ENCODE data around the gene RPS3. TPM values are rescaled to one million over a fixed set of nuclear protein-coding genes. Genes with fewer than 3 reads are reported as not detected.

RPS3 gene
- total and polyA plus RNA-seq, 2 of the 13 experiments (the other 11 are each of a cell fraction or from before 2014, with no cell fraction given) = 2,143 to 3,616 TPM

GRCh38 chr11:75351791-75352587 lies 47.3 kb upstream of the RPS3 start (continued):
- TF ChIP-seq SOX13 (IDR thresholded peaks at IDR 0.05) (no peak), SOX13 (CRISPR knock-in tag; conservative IDR thresholded peaks at IDR 0.05 in 1 of 2, IDR thresholded peaks at IDR 0.05 in 1 of 2) (peak in 1 of 2 experiments; percentile 64; a peak in 2 of 4 replicates), ARNTL (CRISPR knock-in tag; IDR thresholded peaks at IDR 0.05) (peak; percentile 79; the same call in 1 of the 2 replicates), AHR (CRISPR knock-in tag; IDR thresholded peaks at IDR 0.05) (peak; percentile 24; the same call in 1 of the 2 replicates), ZNF878 (CRISPR knock-in tag; IDR thresholded peaks at IDR 0.05) (no peak), ZFP82 (CRISPR knock-in tag; IDR thresholded peaks at IDR 0.05; ENCODE audit: borderline replicate concordance) (0 out of 2 replicates have a peak, but pooled peaks have one; percentile 34), SP1 (IDR thresholded peaks at IDR 0.05) (no peak), SP1 (CRISPR knock-in tag; IDR thresholded peaks at IDR 0.05) (peak; percentile 22; the same call in 1 of the 2 replicates), REXO4 (CRISPR knock-in tag; IDR thresholded peaks at IDR 0.05; ENCODE audit: borderline replicate concordance) (no peak), MTERF4 (CRISPR knock-in tag; IDR thresholded peaks at IDR 0.05) (no peak), PBX2 (CRISPR knock-in tag; IDR thresholded peaks at IDR 0.05) (no peak), GABPA (IDR thresholded peaks at IDR 0.05; ENCODE audit: low read depth, low read length) (no peak), GABPA (CRISPR knock-in tag; IDR thresholded peaks at IDR 0.05; ENCODE audit: low read depth) (peak; percentile 72), ETV5 (CRISPR knock-in tag; IDR thresholded peaks at IDR 0.05; ENCODE audit: borderline replicate concordance) (peak; percentile 89), MAX (IDR thresholded peaks at IDR 0.05) (peak; percentile 60), RFXANK (CRISPR knock-in tag; IDR thresholded peaks at IDR 0.05) (no peak), MEF2D (CRISPR knock-in tag; IDR thresholded peaks at IDR 0.05) (peak; percentile 82), ZNF326 (CRISPR knock-in tag; IDR thresholded peaks at IDR 0.05; ENCODE audit: borderline replicate concordance) (no peak), CBFB (CRISPR knock-in tag; IDR thresholded peaks at IDR 0.05) (0 out of 2 replicates have a peak, but pooled peaks have one; percentile 48), ZNF660 (CRISPR knock-in tag; IDR thresholded peaks at IDR 0.05; ENCODE audit: borderline replicate concordance, low read depth) (no peak), ZNF143 (CRISPR knock-in tag; IDR thresholded peaks at IDR 0.05) (no peak), SOX6 (IDR thresholded peaks at IDR 0.05) (no peak), SOX6 (CRISPR knock-in tag; IDR thresholded peaks at IDR 0.05) (peak; percentile 87), ZFP37 (CRISPR knock-in tag; IDR thresholded peaks at IDR 0.05; ENCODE audit: borderline replicate concordance) (no peak; the same call in 1 of the 2 replicates), MEIS1 (CRISPR knock-in tag; IDR thresholded peaks at IDR 0.05; ENCODE audit: borderline replicate concordance) (0 out of 2 replicates have a peak, but pooled peaks have one; percentile 53), ZNF296 (CRISPR knock-in tag; conservative IDR thresholded peaks at IDR 0.05) (no peak), BCL3 (CRISPR knock-in tag; IDR thresholded peaks at IDR 0.05) (0 out of 2 replicates have a peak, but pooled peaks have one; percentile 37), ATM (IDR thresholded peaks at IDR 0.05; ENCODE audit: borderline replicate concordance) (no peak), BRD4 (CRISPR knock-in tag; IDR thresholded peaks at IDR 0.05) (peak; percentile 49)

Measured in HepG2 (cell line).